Activated naive CD4-positive, alpha-beta T cell treated with anti-CD3 and anti-CD28 coated beads, Interleukin-2, amount 50 U/mL, for 16 hours (primary cell): ENCODE results near the gene ZFYVE9.
"Not testable (repeated sequence)": the region's sequence is repeated elsewhere in the genome, so short reads cannot be mapped to it uniquely, and the experiment has no call there.

Experiments used
- DNase-seq: peaks from one replicate; pipeline ENCODE4 v3.0.0-alpha.2; 2020

Gene ZFYVE9

DNA sequence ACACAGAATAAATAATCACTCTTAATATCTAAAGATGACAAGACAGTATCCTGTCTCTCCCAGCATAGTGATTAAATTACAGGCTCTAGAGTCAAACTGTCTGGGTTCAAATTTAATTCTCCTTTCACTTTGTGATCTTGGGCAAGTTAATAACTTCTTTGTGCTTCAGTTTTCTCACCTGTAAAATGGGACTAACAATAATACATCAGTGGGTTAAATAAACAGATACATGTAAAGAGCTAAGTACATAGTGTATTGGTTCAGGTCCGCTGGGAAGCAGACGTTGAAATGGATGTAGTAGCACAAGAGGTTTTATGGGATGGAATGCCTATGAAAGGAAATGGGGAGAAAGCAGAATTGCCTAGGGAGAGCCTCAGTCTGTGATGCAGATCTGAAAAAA, 10.7 kb downstream of the ZFYVE9 start:
- no peak for DNase-seq

DNA sequence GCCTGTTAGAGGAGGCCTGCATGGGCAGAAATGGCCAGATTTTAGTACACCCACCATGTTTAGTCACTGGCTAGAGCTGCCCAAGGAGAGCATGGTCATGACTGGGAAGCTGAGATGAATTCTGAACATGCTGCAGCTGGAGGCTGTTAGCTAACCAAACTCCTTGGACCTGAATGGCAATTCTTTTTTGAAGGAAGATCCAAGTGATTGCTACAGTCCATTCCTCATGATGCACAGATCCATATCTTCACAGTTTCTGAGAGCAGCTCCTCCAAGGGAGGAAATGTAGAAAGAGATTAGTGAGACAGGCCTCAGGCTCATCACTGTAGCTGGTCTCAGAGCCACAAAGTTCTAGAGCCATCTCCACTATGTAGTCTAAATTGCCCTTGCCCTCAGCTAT, 11.1 kb downstream of the ZFYVE9 start:
- no peak for DNase-seq

DNA sequence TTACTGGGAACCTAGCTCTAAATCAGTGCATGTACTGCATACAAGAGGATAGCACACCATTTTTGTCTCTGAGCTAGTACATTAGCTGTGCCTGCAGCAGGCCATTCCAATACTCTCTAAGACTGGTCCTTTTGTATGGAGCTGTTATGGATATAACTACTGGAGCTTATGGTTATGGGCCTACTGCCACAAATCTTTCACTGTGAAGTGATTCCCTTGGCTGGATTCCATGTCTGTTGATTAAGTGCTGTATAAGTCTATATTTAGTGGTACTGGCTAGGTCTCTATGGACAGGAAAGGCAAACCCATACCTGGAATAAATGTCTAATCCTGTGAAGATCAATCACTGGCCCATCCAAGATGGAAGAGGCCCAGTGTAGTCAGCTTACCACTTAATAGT, 12.0 kb downstream of the ZFYVE9 start:
- no peak for DNase-seq

DNA sequence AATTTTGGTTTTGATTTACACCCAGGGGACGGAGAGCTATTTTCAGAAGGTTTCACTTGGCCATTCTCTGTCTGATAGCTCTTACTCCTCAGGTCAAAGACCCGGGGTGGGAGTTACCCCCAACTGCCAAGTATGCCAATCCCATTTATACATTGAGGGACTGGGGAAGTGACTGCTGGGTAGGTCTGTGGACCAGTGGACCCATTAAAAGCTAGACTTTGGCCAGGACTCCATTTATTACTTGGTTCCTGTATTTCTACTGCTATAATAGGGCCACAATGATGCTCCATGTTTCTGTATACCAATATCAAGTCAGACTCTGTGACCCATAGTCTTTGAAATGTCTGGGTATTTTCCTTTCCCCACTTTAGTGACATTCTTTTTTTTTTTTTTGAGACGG, 14.6 kb downstream of the ZFYVE9 start:
- no peak for DNase-seq

DNA sequence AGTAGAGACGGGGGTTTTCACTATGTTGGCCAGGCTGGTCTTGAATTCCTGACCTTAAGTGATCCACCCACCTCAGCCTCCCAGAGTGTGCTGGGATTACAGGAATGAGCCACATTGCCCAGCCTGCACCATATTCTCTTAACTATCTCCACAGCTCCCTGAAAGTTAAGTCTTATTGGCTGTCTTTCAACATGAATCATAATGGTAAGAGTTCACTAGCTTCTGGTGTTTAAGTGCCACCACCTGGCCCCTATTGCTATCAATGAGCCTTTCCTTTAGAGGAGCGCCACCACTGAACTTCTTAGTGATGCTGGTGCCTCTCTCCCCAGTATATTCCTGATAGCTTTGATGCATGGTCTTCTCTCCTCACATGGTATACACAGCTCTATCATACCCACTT, 15.7 kb downstream of the ZFYVE9 start:
- no peak for DNase-seq

DNA sequence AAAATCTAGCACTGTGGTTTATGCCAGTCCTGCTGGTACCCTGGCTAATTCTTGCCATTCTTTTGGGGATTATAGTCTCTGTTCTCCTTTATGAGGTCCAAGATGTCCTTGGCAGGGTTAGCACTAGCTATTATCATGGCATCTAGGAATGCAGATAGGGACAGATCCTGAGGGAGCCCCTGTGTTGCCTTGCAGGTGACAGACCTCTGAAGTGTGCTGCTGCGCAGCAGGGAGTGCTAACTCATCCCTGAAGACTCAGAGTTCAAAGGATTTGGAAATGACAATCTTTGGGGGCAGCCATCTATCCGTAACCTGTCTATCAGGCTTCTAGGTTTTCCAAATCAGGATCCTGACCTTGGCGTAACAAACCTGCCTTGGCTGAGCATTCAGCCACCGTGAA, 16.3 kb downstream of the ZFYVE9 start:
- DNase-seq = no peak

DNA sequence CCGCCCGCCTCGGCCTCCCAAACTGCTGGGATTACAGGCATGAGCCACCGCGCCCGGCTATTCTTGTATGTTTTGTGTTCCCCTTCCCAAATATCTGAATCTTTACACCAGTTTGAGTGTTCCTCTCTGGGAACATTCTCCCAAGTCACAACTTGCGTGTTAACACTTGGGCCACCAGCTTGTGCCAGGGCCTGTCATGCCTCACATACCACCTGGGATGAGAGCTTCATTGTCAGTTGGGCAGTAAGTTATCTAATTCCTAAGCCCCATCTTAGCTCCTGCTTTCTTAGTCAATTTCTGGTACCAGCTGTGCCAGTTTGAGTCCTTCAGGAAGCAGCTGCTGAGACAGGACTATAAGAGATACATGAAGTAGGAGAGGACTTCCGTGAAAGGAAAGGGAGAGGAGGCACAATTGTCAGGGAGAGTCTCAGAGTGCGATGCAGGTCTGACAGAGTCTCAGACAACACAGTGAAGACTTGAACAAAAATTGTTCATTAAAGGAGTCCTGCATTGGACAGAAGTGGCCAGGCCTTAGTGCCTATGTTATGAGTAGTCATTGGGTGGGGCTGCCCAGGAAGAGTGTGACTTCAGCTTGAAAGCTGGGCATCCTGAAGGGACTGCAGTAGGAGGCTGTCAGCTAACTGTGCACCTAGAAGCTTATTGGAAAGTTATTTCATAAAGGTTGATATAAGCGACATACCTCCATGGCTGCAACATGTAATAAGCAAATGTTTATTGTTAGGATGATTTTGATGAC, 17.3 kb downstream of the ZFYVE9 start:
- no peak for DNase-seq

DNA sequence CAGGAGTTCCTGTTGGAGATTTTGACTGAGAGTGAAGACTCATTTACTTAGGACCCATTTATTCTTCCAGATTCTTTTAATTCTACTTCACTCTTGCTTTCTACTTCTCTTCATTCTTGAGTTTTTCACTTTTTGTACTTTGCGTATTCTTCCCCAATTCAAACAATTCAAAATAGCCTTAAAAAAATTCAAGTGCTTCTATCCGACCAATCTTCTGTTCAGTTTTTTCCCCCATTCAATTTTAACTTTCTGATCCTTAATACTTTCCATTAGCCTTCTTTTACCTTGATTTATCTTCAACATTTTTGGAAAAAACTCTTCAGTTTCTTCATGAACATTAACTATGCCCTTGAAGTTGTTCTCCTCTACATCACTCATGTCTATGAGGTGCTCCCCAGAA, 21.1 kb downstream of the ZFYVE9 start:
- DNase-seq = no peak

DNA sequence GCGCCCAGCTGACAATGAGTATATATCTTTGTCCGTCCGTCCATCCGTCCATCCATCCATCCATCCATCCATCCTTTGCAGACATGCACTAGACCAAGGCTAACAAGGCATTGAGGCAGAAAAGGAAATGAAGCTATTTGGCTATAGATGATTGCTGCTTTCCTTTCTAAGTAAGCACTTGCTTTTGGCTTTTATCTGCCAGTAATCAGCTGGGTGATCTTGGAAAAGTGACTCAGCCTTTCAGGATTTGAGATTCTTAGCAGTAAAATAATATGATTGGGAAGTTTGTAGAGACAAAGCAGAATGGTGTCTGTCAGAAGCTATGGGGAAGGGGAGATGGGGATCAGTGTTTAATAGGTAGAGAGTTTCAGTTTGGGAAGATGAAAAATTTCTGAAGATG, 22.7 kb downstream of the ZFYVE9 start:
- DNase-seq = no peak

DNA sequence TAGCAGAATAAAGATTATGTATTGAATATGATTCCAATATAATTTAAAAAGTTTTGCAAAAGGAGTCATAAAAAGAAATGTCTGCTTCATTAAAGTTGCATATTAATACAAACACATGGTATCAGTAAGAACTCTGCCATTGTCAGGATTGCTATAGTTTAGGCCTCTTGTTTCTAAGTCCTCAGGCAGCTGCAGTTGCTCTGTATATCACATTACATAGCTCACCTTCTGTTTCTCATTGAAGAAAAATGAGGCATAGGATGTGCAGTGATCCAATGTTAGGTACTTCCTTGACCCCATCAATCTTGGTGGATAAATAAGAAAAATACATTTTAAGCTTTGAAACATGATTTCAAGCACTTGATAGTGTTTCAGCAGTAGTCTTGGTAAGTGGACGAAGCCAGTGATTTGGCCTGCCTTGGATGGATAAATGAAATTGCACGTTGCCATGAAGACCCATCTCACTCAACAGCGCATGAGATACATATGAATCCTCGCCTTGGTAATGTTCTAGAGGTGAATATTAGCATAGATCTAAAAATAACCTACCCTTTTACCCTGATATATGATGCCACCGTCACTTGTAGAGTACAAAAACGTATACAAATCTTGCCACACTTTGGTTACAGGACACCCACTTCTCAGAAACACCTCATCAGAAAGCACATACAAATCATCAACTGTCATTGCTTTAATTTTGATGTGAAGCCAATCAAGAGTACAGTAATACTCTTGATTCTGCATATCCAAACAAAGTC, 25.3 kb downstream of the ZFYVE9 start:
- DNase-seq = no peak

DNA sequence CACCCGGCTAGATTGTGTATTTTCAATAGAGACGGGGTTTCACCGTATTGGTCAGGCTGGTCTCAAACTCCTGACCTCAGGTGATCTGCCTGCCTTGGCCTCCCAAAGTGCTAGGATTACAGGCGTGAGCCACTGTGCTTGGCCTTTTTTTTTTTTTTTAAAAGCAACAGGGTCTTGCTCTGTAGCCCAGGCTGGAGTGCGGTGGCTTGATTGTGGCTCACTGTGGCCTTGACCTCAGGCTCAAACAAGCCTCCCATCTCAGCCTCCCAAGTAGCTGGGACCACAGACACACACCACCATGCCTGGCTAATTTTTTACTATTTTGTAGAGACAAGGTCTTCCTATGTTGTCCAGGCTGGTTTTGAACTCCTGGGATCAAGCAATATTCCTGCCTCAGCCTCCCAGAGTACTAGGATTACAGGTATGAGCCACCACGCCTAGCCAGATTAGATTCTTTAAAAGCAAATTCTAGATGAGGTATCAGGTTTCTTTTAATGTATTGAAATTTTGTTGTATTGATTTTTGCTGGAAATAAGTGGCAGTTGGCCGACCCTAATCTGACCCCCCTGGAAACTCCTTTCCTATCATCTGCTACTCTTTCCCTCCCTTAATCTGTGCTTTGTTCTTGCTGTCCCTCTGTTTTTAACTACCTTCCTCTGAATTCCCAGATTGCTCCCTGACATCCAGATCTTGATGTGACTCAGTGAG, 26.6 kb downstream of the ZFYVE9 start:
- DNase-seq = no peak

DNA sequence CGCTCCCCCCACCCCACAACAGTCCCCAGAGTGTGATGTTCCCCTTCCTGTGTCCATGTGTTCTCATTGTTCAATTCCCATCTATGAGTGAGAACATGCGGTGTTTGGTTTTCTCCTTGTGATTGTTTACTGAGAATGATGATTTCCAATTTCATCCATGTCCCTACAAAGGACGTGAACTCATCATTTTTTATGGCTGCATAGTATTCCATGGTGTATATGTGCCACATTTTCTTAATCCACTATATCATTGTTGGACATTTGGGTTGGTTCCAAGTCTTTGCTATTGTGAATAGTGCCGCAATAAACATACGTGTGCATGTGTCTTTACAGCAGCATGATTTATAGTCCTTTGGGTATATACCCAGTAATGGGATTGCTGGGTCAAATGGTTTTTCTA, 29.3 kb downstream of the ZFYVE9 start:
- DNase-seq = not testable (repeated sequence)

DNA sequence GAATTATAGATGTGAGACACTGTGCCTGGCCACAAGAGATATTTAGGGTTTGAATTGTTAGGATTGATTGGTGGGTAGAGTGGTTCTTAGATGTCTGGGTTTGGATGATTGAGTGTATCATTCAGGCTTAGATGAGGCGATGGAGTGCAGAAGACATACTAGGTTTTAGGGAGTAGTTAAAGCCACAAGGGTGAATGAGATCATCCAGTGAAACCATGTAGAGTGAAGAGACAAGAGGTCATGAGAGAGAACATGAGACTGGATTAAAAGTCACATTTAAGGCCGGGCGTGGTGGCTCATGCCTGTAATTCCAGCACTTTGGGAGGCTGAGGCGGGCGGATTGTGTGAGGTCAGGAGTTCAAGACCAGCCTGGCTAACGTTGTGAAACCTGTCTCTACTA, 37.2 kb downstream of the ZFYVE9 start:
- no peak for DNase-seq

DNA sequence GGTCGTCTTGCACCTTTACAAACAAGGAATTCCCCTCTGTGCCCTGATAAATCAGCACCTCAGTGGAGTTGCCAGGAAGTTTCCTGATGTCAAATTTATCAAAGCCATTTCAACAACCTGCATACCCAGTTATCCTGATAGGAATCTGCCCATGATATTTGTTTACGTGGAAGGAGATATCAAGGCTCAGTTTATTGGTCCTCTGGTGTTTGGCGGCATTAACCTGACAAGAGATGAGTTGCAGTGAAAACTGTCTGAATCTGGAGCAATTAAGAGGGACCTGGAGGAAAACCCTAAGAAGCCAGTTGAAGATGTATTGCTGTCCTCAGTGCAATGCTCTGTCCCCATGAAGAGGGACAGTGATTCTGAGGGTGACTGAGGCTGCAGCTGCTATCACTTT, 38.3 kb downstream of the ZFYVE9 start:
- no peak for DNase-seq

DNA sequence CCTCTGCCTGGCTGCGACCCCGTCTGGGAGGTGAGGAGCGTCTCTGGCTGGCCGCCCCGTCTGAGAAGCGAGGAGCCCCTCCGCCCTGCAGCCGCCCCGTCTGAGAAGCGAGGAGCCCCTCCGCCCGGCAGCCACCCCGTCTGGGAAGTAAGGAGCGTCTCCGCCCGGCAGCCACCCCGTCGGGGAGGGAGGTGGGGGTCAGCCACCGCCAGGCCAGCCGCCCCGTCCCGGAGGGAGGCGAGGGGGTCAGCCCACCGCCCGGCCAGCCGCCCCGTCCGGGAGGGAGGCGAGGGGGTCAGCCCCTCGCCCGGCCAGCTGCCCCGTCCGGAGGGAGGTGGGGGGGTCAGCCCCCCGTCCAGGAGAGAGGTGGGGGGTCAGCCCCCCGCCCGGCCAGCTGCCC, 39.9 kb downstream of the ZFYVE9 start:
- not testable (repeated sequence) for DNase-seq

DNA sequence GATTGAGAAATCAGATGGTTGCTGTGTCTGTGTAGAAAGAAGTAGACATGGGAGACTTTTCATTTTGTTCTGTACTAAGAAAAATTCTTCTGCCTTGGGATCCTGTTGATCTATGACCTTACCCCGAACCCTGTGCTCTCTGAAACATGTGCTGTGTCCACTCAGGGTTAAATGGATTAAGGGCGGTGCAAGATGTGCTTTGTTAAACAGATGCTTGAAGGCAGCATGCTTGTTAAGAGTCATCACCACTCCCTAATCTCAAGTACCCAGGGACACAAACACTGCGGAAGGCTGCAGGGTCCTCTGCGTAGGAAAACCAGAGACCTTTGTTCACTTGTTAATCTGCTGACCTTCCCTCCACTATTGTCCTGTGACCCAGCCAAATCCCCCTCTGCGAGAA, 40.4 kb downstream of the ZFYVE9 start:
- DNase-seq = not testable (repeated sequence)

DNA sequence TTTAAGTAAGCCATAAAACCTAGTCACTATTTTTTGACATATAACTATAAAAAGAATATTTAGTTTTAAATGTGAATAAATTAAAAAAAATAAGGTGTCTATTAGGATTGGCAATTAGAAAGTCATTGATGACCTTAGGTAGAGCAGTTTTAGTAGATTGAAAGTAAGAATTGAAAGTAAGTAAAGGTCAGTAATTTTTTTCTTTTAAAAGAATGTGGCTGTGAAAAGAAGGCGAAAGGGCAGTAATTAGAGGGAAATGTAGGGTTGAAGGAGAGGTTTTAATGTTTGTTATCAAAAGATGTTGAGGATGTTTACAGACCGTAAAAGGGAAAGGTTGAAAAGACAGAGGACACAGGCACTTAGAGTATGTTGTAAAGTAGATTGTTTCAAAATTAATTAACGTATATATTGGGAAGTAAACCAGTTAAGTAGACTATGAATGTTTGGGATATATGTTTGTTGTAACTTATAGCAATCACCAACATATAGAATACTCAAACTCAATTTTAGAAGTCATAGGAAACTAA, 41.0 kb downstream of the ZFYVE9 start:
- DNase-seq = no peak

DNA sequence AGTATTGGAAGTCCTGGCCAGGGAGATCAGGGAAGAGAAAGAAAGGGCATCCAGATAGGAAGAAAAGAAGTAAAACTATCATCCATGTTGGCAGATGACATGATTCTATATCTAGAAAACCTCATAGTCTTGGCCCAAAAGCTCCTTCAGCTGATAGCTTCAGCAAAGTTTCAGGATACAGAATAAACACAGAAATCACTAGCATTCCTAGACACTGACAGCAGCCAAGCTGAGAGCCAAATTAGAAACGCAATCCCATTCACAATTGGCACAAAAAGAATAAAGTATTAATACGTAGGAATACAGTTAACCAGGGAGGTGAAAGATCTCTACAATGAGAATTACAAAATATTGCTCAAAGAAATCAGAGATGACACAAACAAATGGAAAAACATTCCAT, 44.6 kb downstream of the ZFYVE9 start:
- no peak for DNase-seq

DNA sequence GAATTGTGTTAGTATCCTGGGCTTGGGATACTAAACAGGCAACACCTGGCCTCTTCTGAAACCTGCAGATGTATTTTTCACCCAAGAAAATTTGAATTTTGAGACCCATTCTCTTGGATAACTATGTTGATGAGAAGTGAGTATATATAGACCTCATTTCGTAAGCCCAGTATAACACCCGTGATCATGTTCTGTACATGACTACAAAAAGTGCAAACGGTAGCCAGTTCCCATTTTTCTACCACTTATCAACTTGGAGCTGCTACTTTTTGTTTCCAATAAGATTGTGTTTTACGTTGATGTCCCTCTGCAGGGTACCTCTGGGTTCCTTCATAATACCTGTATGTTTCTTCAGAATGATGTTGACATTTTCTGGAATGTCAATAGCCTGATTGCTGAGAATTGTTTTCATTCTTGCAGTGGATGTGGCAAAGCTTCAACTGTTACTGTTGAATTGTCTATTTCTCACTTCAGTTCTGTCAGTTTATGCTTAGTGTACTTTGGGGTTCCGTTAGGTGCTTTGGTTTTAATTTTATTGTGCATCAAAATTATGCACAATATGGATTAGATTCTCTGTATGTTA, 48.1 kb downstream of the ZFYVE9 start:
- DNase-seq = no peak

DNA sequence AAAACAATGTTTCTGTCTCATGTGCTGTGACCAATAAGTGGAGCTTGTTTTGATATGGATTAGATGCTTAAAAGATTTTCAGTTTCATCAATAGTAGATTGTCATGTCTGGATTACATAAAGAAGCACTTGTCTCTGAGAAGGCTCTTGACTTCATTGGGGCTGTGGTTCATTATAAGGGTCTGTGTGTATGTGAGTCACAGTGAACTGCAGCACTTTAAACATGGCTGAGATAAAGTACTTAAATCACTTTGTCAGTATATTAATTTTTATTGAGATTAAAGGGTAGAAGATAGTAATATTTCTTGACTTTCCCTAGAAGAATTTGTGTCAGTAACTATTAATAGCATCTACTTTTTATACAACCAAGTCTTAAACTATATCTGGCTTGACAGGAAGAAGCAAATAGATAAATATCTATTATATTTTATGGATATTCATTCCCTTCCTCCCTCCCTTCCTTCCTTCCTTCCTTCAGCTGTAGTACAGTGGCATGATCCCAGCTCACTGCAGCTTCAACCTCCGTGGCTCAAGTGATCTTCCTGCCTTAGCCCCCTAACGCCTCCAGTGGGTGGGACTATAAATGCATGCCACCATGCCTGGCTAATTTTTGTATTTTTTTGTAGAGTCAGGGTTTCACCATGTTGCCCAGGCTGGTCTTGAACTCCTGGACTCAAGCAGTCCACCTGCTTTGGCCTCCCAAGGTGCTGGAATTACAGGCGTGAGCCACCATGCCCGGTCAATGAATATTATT, 48.8 kb downstream of the ZFYVE9 start:
- no peak for DNase-seq

DNA sequence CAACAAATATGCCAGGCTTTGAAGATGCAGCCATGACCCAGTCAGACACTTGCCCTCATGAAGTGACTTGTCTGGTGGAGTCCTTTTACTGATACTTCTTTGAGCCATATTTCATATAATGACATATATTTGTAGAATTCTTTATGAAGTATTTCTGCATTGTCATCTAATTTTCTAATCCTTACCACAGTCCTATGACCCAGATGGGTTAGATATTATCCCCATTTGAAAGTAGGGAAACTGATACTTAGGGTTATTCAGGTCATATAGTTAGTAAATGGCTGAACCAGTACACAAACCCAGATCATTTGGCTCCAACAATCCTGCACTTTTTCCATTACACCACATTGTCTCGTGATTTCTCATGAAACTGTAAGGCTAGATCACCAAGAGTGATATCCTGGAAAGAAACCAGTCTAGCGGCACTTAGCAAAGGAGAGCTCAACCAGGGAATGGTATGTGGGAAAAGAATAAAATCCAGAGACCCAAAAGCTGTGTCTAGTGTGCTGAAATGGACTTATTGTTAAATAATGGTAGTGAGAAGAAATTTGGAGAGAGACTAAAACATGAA, 49.6 kb downstream of the ZFYVE9 start:
- DNase-seq = no peak

DNA sequence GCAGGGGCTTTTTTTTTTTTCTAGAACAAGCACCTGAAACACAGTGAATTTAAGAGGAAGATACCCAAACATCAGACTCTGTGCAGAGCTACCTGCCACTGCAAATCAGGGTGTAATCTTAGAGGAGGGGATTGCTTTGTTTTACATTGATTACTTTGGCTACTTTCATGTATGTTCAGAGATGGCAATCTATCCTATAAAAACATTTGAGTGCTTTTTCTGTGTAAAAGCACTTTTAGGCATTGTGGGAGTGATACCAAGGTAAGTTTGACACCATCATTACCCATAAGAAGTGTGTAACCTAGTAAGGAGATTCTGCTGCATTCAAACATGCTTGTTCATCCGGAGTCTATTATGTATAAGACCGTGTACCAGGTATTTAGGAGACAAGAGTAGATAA, 50.1 kb downstream of the ZFYVE9 start:
- DNase-seq = no peak
